DOHH2 (cell line): ENCODE measurements around the gene MBD5.

Source experiments
- EZH2phosphoT487 ChIP-seq: fragments of 200-600 bp; sonication (generic); IDR thresholded peaks from 2 replicates; pipeline ENCODE4 v1.6.1; 2017; ENCODE audit warnings: borderline replicate concordance, mild to moderate bottlenecking, antibody characterized with exemption, low read length, moderate library complexity, mixed read lengths
- TF ChIP-seq, protein P1 (sequence below): fragments of 200-600 bp; sonication (generic); IDR thresholded peaks from one replicate; pipeline ENCODE4 v1.5.1; 2014; ENCODE audit warnings: antibody characterized with exemption, mild to moderate bottlenecking, low read depth, low read length; ENCODE audit not compliant: poor library complexity, severe bottlenecking

DNA sequence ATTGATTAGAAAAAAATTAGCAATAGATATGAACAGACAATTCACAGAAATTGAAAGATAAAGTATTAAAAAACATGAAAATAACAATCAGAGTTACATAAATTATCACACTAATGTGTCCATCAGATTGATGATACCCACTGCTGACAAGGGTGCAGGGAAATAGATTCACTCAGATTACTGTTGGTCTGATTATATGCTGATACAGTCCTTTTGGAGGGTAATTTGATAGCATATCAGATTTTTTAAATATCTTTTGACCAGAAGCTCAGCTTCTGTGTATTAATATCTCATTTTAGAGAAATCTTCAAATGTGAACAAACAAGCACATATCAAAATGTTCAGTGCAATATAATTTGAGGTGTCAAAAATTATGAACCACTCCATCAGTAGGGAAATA lies 465.8 kb downstream of the MBD5 start:
- TF ChIP-seq, protein P1, sequence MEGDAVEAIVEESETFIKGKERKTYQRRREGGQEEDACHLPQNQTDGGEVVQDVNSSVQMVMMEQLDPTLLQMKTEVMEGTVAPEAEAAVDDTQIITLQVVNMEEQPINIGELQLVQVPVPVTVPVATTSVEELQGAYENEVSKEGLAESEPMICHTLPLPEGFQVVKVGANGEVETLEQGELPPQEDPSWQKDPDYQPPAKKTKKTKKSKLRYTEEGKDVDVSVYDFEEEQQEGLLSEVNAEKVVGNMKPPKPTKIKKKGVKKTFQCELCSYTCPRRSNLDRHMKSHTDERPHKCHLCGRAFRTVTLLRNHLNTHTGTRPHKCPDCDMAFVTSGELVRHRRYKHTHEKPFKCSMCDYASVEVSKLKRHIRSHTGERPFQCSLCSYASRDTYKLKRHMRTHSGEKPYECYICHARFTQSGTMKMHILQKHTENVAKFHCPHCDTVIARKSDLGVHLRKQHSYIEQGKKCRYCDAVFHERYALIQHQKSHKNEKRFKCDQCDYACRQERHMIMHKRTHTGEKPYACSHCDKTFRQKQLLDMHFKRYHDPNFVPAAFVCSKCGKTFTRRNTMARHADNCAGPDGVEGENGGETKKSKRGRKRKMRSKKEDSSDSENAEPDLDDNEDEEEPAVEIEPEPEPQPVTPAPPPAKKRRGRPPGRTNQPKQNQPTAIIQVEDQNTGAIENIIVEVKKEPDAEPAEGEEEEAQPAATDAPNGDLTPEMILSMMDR: no peak
- no peak for TF ChIP-seq EZH2phosphoT487
